Astrocyte (in vitro differentiated cells and primary cell): Measurements from ENCODE around the gene MAPKAPK3.

Experiments used
- CTCF ChIP-seq: IDR thresholded peaks from 2 replicates; pipeline ENCODE4 v1.5.1; 2011; ENCODE audit warnings: low read depth, mild to moderate bottlenecking, inconsistent platforms, low read length, moderate library complexity; ENCODE audit not compliant: insufficient read depth
- EZH2 ChIP-seq: IDR thresholded peaks from 2 replicates; pipeline ENCODE4 v1.6.1; 2012; ENCODE audit warnings: mild to moderate bottlenecking, low read length, inconsistent platforms; ENCODE audit not compliant: insufficient read depth

- TF ChIP-seq EZH2 (no peak), CTCF (no peak)
These were observed 78.1 kb downstream of the MAPKAPK3 start for GRCh38 chr3:50695031-50695430.
